Fibroblast of lung (primary cell): ENCODE measurements around the gene BAIAP2. TPM values are rescaled to one million over a fixed set of nuclear protein-coding genes. Genes with fewer than 3 reads are reported as not detected.

Experiments used
- DNase-seq, 2 donors: peaks; one replicate each; pipeline versions ENCODE4 v3.0.0 to v3.0.0-alpha.2; 2010; ENCODE audit warnings: low read depth in 2 of 2
- H2AFZ ChIP-seq: 2 replicates; pipeline ENCODE4 v1.5.1; 2012; ENCODE audit warnings: low read length, control low read depth, inconsistent platforms
- H3K27ac ChIP-seq: 2 replicates; pipeline ENCODE4 v1.5.1; 2011; ENCODE audit warnings: low read length, control low read depth; ENCODE audit not compliant: insufficient read depth
- H3K27me3 ChIP-seq: 2 replicates; pipeline ENCODE4 v1.5.1; 2011; ENCODE audit warnings: mild to moderate bottlenecking, low read length; ENCODE audit not compliant: control insufficient read depth, insufficient read depth
- H3K36me3 ChIP-seq: 2 replicates; pipeline ENCODE4 v1.5.1; 2011; ENCODE audit warnings: low read length; ENCODE audit not compliant: control insufficient read depth, insufficient read depth
- H3K4me1 ChIP-seq: 2 replicates; pipeline ENCODE4 v1.5.1; 2011; ENCODE audit warnings: low read length; ENCODE audit not compliant: control insufficient read depth, insufficient read depth; ENCODE audit errors: extremely low read depth
- H3K4me2 ChIP-seq: 2 replicates; pipeline ENCODE4 v1.5.1; 2011; ENCODE audit warnings: low read length, control low read depth; ENCODE audit not compliant: insufficient read depth; ENCODE audit errors: extremely low read depth
- H3K4me3 ChIP-seq, 4 experiments: fragments of 200-600 bp in 1 of 4; sonication (generic) in 1 of 4; replicated peaks in 1 of 4; 2 replicates each; pipeline ENCODE4 v1.5.1; 2011 to 2016; ENCODE audit warnings: low read length in 4 of 4, low read depth in 3 of 4, mild to moderate bottlenecking in 3 of 4, control low read depth in 2 of 4, inconsistent platforms in 1 of 4, mixed read lengths in 1 of 4; ENCODE audit not compliant: insufficient read depth in 1 of 4; ENCODE audit errors: control extremely low read depth in 1 of 4
- H3K79me2 ChIP-seq: 2 replicates; pipeline ENCODE4 v1.5.1; 2012; ENCODE audit warnings: mild to moderate bottlenecking, low read length, inconsistent platforms; ENCODE audit not compliant: control insufficient read depth, insufficient read depth
- H3K9ac ChIP-seq: 2 replicates; pipeline ENCODE4 v1.5.1; 2011; ENCODE audit warnings: mild to moderate bottlenecking, low read length, control low read depth; ENCODE audit not compliant: insufficient read depth
- H3K9me3 ChIP-seq: 2 replicates; pipeline ENCODE4 v1.5.1; 2012; ENCODE audit warnings: low read depth, low read length; ENCODE audit not compliant: control insufficient read depth, insufficient read depth
- H4K20me1 ChIP-seq: 2 replicates; pipeline ENCODE4 v1.5.1; 2011; ENCODE audit warnings: low read length; ENCODE audit not compliant: control insufficient read depth, insufficient read depth; ENCODE audit errors: extremely low read depth
- EZH2 ChIP-seq: IDR thresholded peaks from 2 replicates; pipeline ENCODE4 v1.5.1; 2012; ENCODE audit warnings: low read length, control low read depth, mild to moderate bottlenecking; ENCODE audit errors: missing control alignments
- polyA plus RNA-seq, 2 donors: library from polyadenylated mRNA; depleted of rRNA in 1 of 2; stranded (reverse) in 1 of 2; unstranded in 1 of 2; fragments of >200 nt; gene quantifications; 2 replicates each; pipeline ENCODE4 v1.2.1, GENCODE V29; 2011 to 2012; ENCODE audit warnings: missing spikeins in 1 of 2
- total RNA-seq: library from RNA; depleted of rRNA; stranded (reverse); fragments of >200 nt; gene quantifications from 2 replicates; pipeline ENCODE4 v1.2.1, GENCODE V29; 2014
- TF ChIP-seq, protein P1 (sequence below), 2 donors: IDR thresholded peaks in 1 of 2; conservative IDR thresholded peaks in 1 of 2; 1 replicate in 1 of 2; 2 replicates in 1 of 2; pipeline ENCODE4 v1.5.1; 2011 to 2012; ENCODE audit warnings: low read length in 2 of 2, control low read depth in 1 of 2, inconsistent platforms in 1 of 2, low read depth in 1 of 2, mild to moderate bottlenecking in 1 of 2

BAIAP2 gene
- total and polyA plus RNA-seq, 2 donors (not counting 1 experiment from before 2014, with no cell fraction given), result 6.0 to 13.4 TPM

- Histone ChIP-seq H2AFZ (no peak overlapping the region), H3K79me2 (no peaks in the 10 kb centered on the region), H3K4me3 (no peak overlapping the region), H3K36me3 (no peaks in the 10 kb centered on the region), H4K20me1 (no peaks in the 10 kb centered on the region), H3K9ac (no peak overlapping the region), H3K4me2 (no peak overlapping the region), H3K4me1 (no peaks in the 10 kb centered on the region), H3K27ac (no peak overlapping the region), H3K27me3 (no peaks in the 10 kb centered on the region), H3K9me3 (no peaks in the 10 kb centered on the region)
- TF ChIP-seq, protein P1, sequence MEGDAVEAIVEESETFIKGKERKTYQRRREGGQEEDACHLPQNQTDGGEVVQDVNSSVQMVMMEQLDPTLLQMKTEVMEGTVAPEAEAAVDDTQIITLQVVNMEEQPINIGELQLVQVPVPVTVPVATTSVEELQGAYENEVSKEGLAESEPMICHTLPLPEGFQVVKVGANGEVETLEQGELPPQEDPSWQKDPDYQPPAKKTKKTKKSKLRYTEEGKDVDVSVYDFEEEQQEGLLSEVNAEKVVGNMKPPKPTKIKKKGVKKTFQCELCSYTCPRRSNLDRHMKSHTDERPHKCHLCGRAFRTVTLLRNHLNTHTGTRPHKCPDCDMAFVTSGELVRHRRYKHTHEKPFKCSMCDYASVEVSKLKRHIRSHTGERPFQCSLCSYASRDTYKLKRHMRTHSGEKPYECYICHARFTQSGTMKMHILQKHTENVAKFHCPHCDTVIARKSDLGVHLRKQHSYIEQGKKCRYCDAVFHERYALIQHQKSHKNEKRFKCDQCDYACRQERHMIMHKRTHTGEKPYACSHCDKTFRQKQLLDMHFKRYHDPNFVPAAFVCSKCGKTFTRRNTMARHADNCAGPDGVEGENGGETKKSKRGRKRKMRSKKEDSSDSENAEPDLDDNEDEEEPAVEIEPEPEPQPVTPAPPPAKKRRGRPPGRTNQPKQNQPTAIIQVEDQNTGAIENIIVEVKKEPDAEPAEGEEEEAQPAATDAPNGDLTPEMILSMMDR (conservative IDR thresholded peaks at IDR 0.05 in 1 of 2, IDR thresholded peaks at IDR 0.05 in 1 of 2; ENCODE audit: low read depth in 1 of 2, low read length in 2 of 2), result no peak
- no peak for TF ChIP-seq EZH2
- DNase-seq, result no peak
These were observed 112.8 kb downstream of the BAIAP2 start for GRCh38 chr17:81147701-81148100.

- Histone ChIP-seq H3K36me3 (no peaks in the 10 kb centered on the region), H4K20me1 (no peaks in the 10 kb centered on the region), H3K79me2 (no peaks in the 10 kb centered on the region), H3K4me2 (no peak overlapping the region), H3K4me1 (no peaks in the 10 kb centered on the region), H3K27me3 (no peaks in the 10 kb centered on the region), H3K9ac (no peak overlapping the region), H2AFZ (no peak overlapping the region), H3K4me3 (no peak overlapping the region), H3K9me3 (no peaks in the 10 kb centered on the region), H3K27ac (no peak overlapping the region)
- DNase-seq, result no peak
- TF ChIP-seq, protein P1 (conservative IDR thresholded peaks at IDR 0.05 in 1 of 2, IDR thresholded peaks at IDR 0.05 in 1 of 2; ENCODE audit: low read depth in 1 of 2, low read length in 2 of 2), result no peak
- TF ChIP-seq EZH2, result no peak
These were observed 113.6 kb downstream of the BAIAP2 start for GRCh38 chr17:81148571-81148970.

DNA sequence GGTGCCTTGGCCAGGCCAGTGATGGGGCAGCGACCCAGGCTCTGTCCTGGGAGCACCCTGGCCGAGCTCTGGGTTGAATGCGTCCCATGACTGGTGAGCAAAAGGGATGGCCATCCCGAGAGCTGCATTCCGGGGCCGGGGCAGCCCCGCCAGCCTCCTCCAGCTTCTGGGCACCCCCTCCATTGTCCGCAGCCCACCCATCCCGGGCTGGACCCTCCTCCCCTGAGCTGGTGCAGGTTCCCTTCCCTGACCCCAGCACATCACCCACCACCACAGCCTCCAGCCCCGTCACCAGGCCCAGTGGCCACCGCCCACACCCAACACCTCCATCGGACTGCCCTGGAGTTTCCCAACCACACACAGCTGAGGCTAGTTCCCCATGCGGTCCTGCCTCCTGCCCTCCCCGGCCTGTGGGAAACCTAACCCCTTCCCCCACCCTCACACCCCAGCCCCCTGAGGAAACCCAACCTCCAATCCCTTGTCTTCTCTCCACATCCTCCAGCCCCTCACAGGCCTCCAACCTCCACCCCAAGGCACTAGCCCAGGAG, 114.1 kb downstream of the BAIAP2 start:
- Histone ChIP-seq H3K36me3 (no peaks in the 10 kb centered on the region), H2AFZ (no peak overlapping the region), H3K79me2 (no peaks in the 10 kb centered on the region), H3K9me3 (no peaks in the 10 kb centered on the region), H3K4me1 (no peaks in the 10 kb centered on the region), H3K4me2 (no peak overlapping the region), H3K27ac (no peak overlapping the region), H3K9ac (no peak overlapping the region), H4K20me1 (no peaks in the 10 kb centered on the region), H3K4me3 (no peak overlapping the region), H3K27me3 (no peaks in the 10 kb centered on the region)
- TF ChIP-seq EZH2, result no peak
- TF ChIP-seq, protein P1 (conservative IDR thresholded peaks at IDR 0.05 in 1 of 2, IDR thresholded peaks at IDR 0.05 in 1 of 2; ENCODE audit: low read depth in 1 of 2, low read length in 2 of 2), result no peak
- DNase-seq, result no peak
